ENCODE data around the gene NELFA.

Gene NELFA

GRCh38 chr4:1983053-1983845 is 25.5 kb downstream of the NELFA start:
- no peak for TF ChIP-seq REST (IDR thresholded peaks at IDR 0.05; ENCODE audit: insufficient read depth in 1 of 2, low read depth in 2 of 2, low read length in 2 of 2)
- TF ChIP-seq TAF1 (IDR thresholded peaks at IDR 0.05; ENCODE audit: borderline replicate concordance, insufficient read depth, low read length), result no peak
- no peak for TF ChIP-seq FOXP2 (optimal IDR thresholded peaks at IDR 0.05; ENCODE audit: borderline replicate concordance, extremely low read depth, extremely low read length, insufficient read depth)
- no peak for TF ChIP-seq SIN3A (IDR thresholded peaks at IDR 0.05; ENCODE audit: borderline replicate concordance, insufficient read depth, low read length)
- no peak for TF ChIP-seq POLR2AphosphoS5 (IDR thresholded peaks at IDR 0.05; ENCODE audit: low read depth, low read length)

DNA sequence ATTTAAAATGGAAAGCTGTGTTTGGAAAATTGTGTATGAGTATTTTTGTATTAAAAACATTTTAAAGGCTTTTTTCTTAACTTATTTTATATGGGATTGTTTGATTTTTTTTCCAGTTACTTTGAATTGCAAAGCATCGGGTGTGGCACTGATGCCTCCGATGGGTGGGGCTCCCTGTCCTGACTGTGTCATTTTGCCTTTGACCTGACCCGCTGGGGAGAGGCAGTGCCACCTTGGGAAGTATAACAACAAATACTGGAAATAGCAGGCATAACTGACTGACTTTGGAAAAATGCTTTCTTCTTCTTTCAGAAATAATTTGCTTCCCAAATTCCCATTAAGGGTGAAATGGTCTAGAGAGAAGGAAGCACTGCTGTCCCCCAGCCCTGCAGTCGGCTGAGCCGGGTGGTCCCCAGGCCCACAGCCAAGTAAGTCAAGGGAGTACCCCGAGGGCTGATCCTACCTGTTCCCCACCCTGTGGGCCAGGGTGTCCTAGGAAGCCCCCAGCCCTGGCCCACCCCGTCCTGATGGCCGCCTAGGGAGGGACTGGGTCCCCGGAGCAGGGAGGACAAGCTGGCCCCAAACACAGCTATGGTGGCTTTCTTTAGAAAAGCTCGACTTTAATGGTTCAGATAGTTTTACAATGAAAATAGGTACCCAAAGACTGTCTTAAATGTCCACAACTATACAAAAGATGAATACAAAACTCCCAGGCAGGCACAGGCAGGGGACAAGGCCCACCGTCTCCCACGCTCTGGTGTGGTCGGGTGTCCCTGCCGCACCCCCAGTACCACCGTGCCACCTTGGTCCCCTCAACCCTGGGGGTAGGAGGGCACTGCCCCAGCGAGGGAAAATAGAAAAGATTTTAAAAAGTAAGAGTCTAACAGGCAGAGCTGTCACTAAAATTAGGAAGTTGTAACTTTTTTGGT is 26.4 kb downstream of the NELFA start:
- TF ChIP-seq FOXP2 (optimal IDR thresholded peaks at IDR 0.05; ENCODE audit: borderline replicate concordance, extremely low read depth, extremely low read length, insufficient read depth), result no peak
- TF ChIP-seq POLR2AphosphoS5 (IDR thresholded peaks at IDR 0.05; ENCODE audit: low read depth, low read length), result no peak
- TF ChIP-seq REST (IDR thresholded peaks at IDR 0.05; ENCODE audit: insufficient read depth in 1 of 2, low read depth in 2 of 2, low read length in 2 of 2), result no peak
- TF ChIP-seq SIN3A (IDR thresholded peaks at IDR 0.05; ENCODE audit: borderline replicate concordance, insufficient read depth, low read length), result no peak
- TF ChIP-seq TAF1 (IDR thresholded peaks at IDR 0.05; ENCODE audit: borderline replicate concordance, insufficient read depth, low read length), result no peak

DNA sequence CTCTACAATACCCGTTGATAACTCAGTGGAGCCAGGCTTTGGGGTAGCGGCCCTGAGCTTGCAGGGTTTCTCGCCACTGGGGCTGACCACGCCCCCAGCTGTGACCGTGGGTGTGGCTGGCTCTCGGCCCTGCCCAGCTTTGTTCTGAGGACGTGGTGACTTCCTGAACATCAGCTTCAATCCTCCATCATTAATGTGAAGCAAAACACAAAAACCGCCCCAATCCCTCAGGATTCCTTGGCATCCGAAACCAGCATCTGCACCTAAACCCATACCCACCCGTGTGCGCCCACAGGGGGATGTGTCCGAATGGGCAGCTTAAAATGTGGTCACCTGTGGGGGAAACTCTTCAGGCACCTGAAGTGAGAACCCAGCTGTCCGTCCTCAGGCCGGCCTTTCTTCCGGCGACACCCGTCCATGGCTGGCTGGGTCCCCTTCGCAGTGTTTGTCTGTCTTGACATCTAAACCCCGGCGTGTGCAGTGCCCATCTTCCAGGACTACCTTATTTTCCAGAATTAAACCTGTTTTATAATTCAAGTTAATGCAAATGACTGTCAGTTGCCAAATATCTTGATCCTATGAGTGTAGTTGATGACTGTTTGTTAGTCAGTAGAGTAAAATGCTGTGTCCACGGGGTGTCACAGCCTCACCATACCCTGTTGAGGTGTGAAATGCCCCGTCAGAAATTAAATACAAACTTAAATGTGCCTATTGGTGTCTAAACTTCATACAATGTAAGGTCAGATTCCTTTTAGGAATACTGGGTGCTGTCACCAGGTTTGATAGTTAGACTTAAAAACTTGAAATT is 27.3 kb downstream of the NELFA start:
- no peak for TF ChIP-seq REST (IDR thresholded peaks at IDR 0.05; ENCODE audit: insufficient read depth in 1 of 2, low read depth in 2 of 2, low read length in 2 of 2)
- TF ChIP-seq FOXP2 (optimal IDR thresholded peaks at IDR 0.05; ENCODE audit: borderline replicate concordance, extremely low read depth, extremely low read length, insufficient read depth), result no peak
- TF ChIP-seq POLR2AphosphoS5 (IDR thresholded peaks at IDR 0.05; ENCODE audit: low read depth, low read length), result no peak
- no peak for TF ChIP-seq TAF1 (IDR thresholded peaks at IDR 0.05; ENCODE audit: borderline replicate concordance, insufficient read depth, low read length)
- no peak for TF ChIP-seq SIN3A (IDR thresholded peaks at IDR 0.05; ENCODE audit: borderline replicate concordance, insufficient read depth, low read length)

DNA sequence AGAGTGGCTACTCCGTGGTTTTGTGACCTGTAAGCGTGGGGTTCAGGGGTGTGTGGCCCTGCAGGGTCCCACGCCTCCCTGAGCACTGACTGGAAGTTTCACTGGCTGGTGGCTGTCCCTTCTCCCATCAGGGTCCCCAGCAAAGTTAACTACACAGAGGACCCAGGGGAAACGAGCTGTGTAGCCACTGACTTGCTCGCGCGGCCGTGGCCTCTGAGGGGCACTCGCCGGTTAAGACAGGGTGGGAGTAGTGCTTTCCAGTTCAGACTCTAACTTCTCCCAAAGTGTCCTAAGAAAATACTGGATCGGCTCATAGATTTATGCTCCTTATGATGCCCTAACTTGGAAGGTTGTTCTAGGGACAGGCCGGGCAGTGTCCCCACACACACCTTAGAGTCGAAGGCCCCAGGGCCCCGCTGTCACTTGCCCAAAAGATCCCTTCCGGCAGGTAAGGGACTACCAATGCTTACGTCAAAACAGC is 28.2 kb downstream of the NELFA start:
- TF ChIP-seq FOXP2 (optimal IDR thresholded peaks at IDR 0.05; ENCODE audit: borderline replicate concordance, extremely low read depth, extremely low read length, insufficient read depth) (no peak), REST (IDR thresholded peaks at IDR 0.05; ENCODE audit: insufficient read depth in 1 of 2, low read depth in 2 of 2, low read length in 2 of 2) (no peak), TAF1 (IDR thresholded peaks at IDR 0.05; ENCODE audit: borderline replicate concordance, insufficient read depth, low read length) (no peak)

Measured in PFSK-1 (cell line).